ENCODE results near the gene EVC2. TPM values are rescaled to one million over a fixed set of nuclear protein-coding genes. Genes with fewer than 3 reads are reported as not detected.

EVC2 gene
- total RNA-seq, 1 donor from 2014 or later: 8.2 TPM

- DNase-seq (ENCODE audit: low read depth): peak; percentile 42
- H3K36me3 ChIP-seq (ENCODE audit: control insufficient read depth, insufficient read depth, low read length): no peaks in the 10 kb centered on the region
- peak overlapping the region; percentile 51 for H3K4me3 ChIP-seq (ENCODE audit: low read depth, low read length)
- TF ChIP-seq CTCF (IDR thresholded peaks at IDR 0.05; ENCODE audit: insufficient read depth, low read length, severe bottlenecking): peak; percentile 50
- H3K27me3 ChIP-seq (ENCODE audit: control insufficient read depth, insufficient read depth, low read length): no peaks in the 10 kb centered on the region
- no peak for FAIRE-seq
Observed at GRCh38 chr4:5710065-5710960, 2.0 kb upstream of the EVC2 start.

GRCh38 chr4:5709207-5709575, 832 bp upstream of the EVC2 start:
- H3K27me3 ChIP-seq (ENCODE audit: control insufficient read depth, insufficient read depth, low read length): no peaks in the 10 kb centered on the region
- no peak for DNase-seq (ENCODE audit: low read depth)
- H3K36me3 ChIP-seq (ENCODE audit: control insufficient read depth, insufficient read depth, low read length): peaks cover 1% of the 10 kb centered on the region
- no peak overlapping the region for H3K4me3 ChIP-seq (ENCODE audit: low read depth, low read length)
- no peak for TF ChIP-seq CTCF (IDR thresholded peaks at IDR 0.05; ENCODE audit: insufficient read depth, low read length, severe bottlenecking)
- FAIRE-seq: no peak

GRCh38 chr4:5707778-5708448, 446 bp downstream of the EVC2 start:
- DNase-seq (ENCODE audit: low read depth): peak; percentile 33
- H3K36me3 ChIP-seq (ENCODE audit: control insufficient read depth, insufficient read depth, low read length): peaks cover 1% of the 10 kb centered on the region
- FAIRE-seq: no peak
- H3K4me3 ChIP-seq (ENCODE audit: low read depth, low read length): peak overlapping the region; percentile 49
- no peak for TF ChIP-seq CTCF (IDR thresholded peaks at IDR 0.05; ENCODE audit: insufficient read depth, low read length, severe bottlenecking)
- no peaks in the 10 kb centered on the region for H3K27me3 ChIP-seq (ENCODE audit: control insufficient read depth, insufficient read depth, low read length)

GRCh38 chr4:5707366-5707765, 993 bp downstream of the EVC2 start:
- TF ChIP-seq CTCF (IDR thresholded peaks at IDR 0.05; ENCODE audit: insufficient read depth, low read length, severe bottlenecking): no peak
- DNase-seq (ENCODE audit: low read depth) (no peak), FAIRE-seq (no peak)
- peaks cover 1% of the 10 kb centered on the region for H3K36me3 ChIP-seq (ENCODE audit: control insufficient read depth, insufficient read depth, low read length)
- no peaks in the 10 kb centered on the region for H3K27me3 ChIP-seq (ENCODE audit: control insufficient read depth, insufficient read depth, low read length)
- peak overlapping the region; percentile 49 for H3K4me3 ChIP-seq (ENCODE audit: low read depth, low read length)

GRCh38 chr4:5706486-5707290, 1.7 kb downstream of the EVC2 start:
- DNase-seq (ENCODE audit: low read depth): no peak
- Histone ChIP-seq H3K36me3 (ENCODE audit: control insufficient read depth, insufficient read depth, low read length) (peaks cover 1% of the 10 kb centered on the region), H3K27me3 (ENCODE audit: control insufficient read depth, insufficient read depth, low read length) (no peaks in the 10 kb centered on the region), H3K4me3 (ENCODE audit: low read depth, low read length) (no peak overlapping the region)
- no peak for TF ChIP-seq CTCF (IDR thresholded peaks at IDR 0.05; ENCODE audit: insufficient read depth, low read length, severe bottlenecking)
- FAIRE-seq: no peak

All from bronchial epithelial cell (primary cell).